Measurements from ENCODE around the gene PPP2R5E. TPM values are rescaled to one million over a fixed set of nuclear protein-coding genes. Genes with fewer than 3 reads are reported as not detected.

Gene PPP2R5E
- total and polyA plus RNA-seq, 2 donors (not counting 3 experiments of a cell fraction or from before 2014, with no cell fraction given), result 4.9 to 52.5 TPM

GRCh38 chr14:63524537-63525155 is 18.5 kb downstream of the PPP2R5E start:
- no peak overlapping the region for H3K9ac ChIP-seq (replicated peaks; ENCODE audit: extremely low read depth, insufficient read depth, low read length)
- BruUV-seq (replicated peaks), result no TSS peak
- H3K9me1 ChIP-seq (replicated peaks; ENCODE audit: control insufficient read depth, extremely low read depth, insufficient read depth, low read length), result no peaks in the 10 kb centered on the region
- intact Hi-C loops (cut with micrococcal nuclease), result no loop called here
- ChIA-PET POLR2A (no interaction called here), CTCF (no interaction called here)
- TF ChIP-seq MAX (IDR thresholded peaks at IDR 0.05; ENCODE audit: insufficient read depth, insufficient read length), result no peak
- no peak for TF ChIP-seq EZH2 (IDR thresholded peaks at IDR 0.05; ENCODE audit: borderline replicate concordance, low read depth, low read length, severe bottlenecking)
- no peak for TF ChIP-seq FOS (IDR thresholded peaks at IDR 0.05; ENCODE audit: borderline replicate concordance, insufficient read depth, low read length)
- TF ChIP-seq GATA2 (IDR thresholded peaks at IDR 0.05; ENCODE audit: insufficient read depth, insufficient read length, low read depth, low read length), result no peak
- TF ChIP-seq POLR2A (IDR thresholded peaks at IDR 0.05; ENCODE audit: low read depth, low read length), result no peak
- no peak for TF ChIP-seq POLR2AphosphoS5 (IDR thresholded peaks at IDR 0.05; ENCODE audit: insufficient read depth, low read depth, low read length)
- no peak for TF ChIP-seq CTCF (IDR thresholded peaks at IDR 0.05; ENCODE audit: extremely low read depth in 1 of 2, insufficient read depth in 1 of 2, low read depth in 1 of 2, low read length in 2 of 2)
- no peak for TF ChIP-seq MYC (IDR thresholded peaks at IDR 0.05; ENCODE audit: low read depth, low read length)
- no peak for TF ChIP-seq JUN (IDR thresholded peaks at IDR 0.05; ENCODE audit: borderline replicate concordance, insufficient read depth, insufficient read length, low read depth)
- H4K20me1 ChIP-seq (replicated peaks; ENCODE audit: control insufficient read depth, extremely low read depth, insufficient read depth, low read length), result peaks cover 2% of the 10 kb centered on the region
- no peak overlapping the region for H2AFZ ChIP-seq (ENCODE audit: low read depth, low read length)
- H3K4me3 ChIP-seq (replicated peaks in 1 of 3; ENCODE audit: insufficient read depth in 1 of 3, low read depth in 1 of 3, low read length in 3 of 3), result no peak overlapping the region
- DNase-seq (ENCODE audit: low read depth, low spot score) (no peak), FAIRE-seq (no peak)
- no peaks in the 10 kb centered on the region for H3K36me3 ChIP-seq (ENCODE audit: control insufficient read depth in 2 of 2, extremely low read depth in 1 of 2, insufficient read depth in 2 of 2, low read length in 2 of 2)
- H3K27me3 ChIP-seq (ENCODE audit: control insufficient read depth in 2 of 2, insufficient read depth in 2 of 2, low read length in 2 of 2), result no peaks in the 10 kb centered on the region
- no peaks in the 10 kb centered on the region for H3K4me1 ChIP-seq (ENCODE audit: control insufficient read depth, extremely low read depth, insufficient read depth, low read length)
- H3K79me2 ChIP-seq (ENCODE audit: control insufficient read depth, insufficient read depth, low read length), result peaks cover 49% of the 10 kb centered on the region
- H3K4me2 ChIP-seq (ENCODE audit: insufficient read depth, low read length), result no peak overlapping the region
- H3K9me3 ChIP-seq (replicated peaks; ENCODE audit: control insufficient read depth, insufficient read depth, low read length), result no peaks in the 10 kb centered on the region
- dilution Hi-C loops (cut with MboI; ENCODE audit: extremely low pct_ligation_motif_present, low sequenced_read_pairs), result no loop called here
- H3K27ac ChIP-seq (ENCODE audit: insufficient read depth, low read depth, low read length), result no peak overlapping the region

Data from endothelial cell of umbilical vein (primary cell).